ENCODE measurements around the gene DNMT1.

The DNMT1 gene

GRCh38 chr19:10104130-10104513 is 90.6 kb downstream of the DNMT1 start:
- TF ChIP-seq CREB1 (IDR thresholded peaks at IDR 0.05; ENCODE audit: low read depth), result no peak
- no peak for TF ChIP-seq CEBPB (IDR thresholded peaks at IDR 0.05)
- TF ChIP-seq REST (IDR thresholded peaks at IDR 0.05; ENCODE audit: low read depth), result no peak
- TF ChIP-seq YY1 (IDR thresholded peaks at IDR 0.05; ENCODE audit: low read depth), result no peak

- TF ChIP-seq TEAD4 (IDR thresholded peaks at IDR 0.05) (no peak), REST (IDR thresholded peaks at IDR 0.05; ENCODE audit: low read depth) (no peak), EGR1 (IDR thresholded peaks at IDR 0.05) (no peak), MAX (IDR thresholded peaks at IDR 0.05) (no peak), CEBPB (IDR thresholded peaks at IDR 0.05) (no peak), TAF1 (IDR thresholded peaks at IDR 0.05; ENCODE audit: low read depth) (no peak), YY1 (IDR thresholded peaks at IDR 0.05; ENCODE audit: low read depth) (no peak), NFIC (IDR thresholded peaks at IDR 0.05) (no peak), USF1 (IDR thresholded peaks at IDR 0.05) (no peak), EP300 (IDR thresholded peaks at IDR 0.05; ENCODE audit: borderline replicate concordance) (no peak), TCF12 (IDR thresholded peaks at IDR 0.05; ENCODE audit: low read depth) (no peak), FOXM1 (IDR thresholded peaks at IDR 0.05; ENCODE audit: borderline replicate concordance, low read depth) (no peak), CREB1 (IDR thresholded peaks at IDR 0.05; ENCODE audit: low read depth) (no peak), ZBTB7A (IDR thresholded peaks at IDR 0.05; ENCODE audit: low read depth) (no peak)
Observed at GRCh38 chr19:10102787-10103236, 91.9 kb downstream of the DNMT1 start.

- TF ChIP-seq MAX (IDR thresholded peaks at IDR 0.05) (no peak), EGR1 (IDR thresholded peaks at IDR 0.05) (no peak), TAF1 (IDR thresholded peaks at IDR 0.05; ENCODE audit: low read depth) (no peak), CREB1 (IDR thresholded peaks at IDR 0.05; ENCODE audit: low read depth) (no peak), RAD21 (IDR thresholded peaks at IDR 0.05; ENCODE audit: low read depth) (no peak), TCF12 (IDR thresholded peaks at IDR 0.05; ENCODE audit: low read depth) (no peak), EP300 (IDR thresholded peaks at IDR 0.05; ENCODE audit: borderline replicate concordance) (no peak), TEAD4 (IDR thresholded peaks at IDR 0.05) (no peak), YY1 (IDR thresholded peaks at IDR 0.05; ENCODE audit: low read depth) (no peak), ZBTB7A (IDR thresholded peaks at IDR 0.05; ENCODE audit: low read depth) (no peak), NFIC (IDR thresholded peaks at IDR 0.05) (no peak), CEBPB (IDR thresholded peaks at IDR 0.05) (no peak), FOXM1 (IDR thresholded peaks at IDR 0.05; ENCODE audit: borderline replicate concordance, low read depth) (no peak), USF1 (IDR thresholded peaks at IDR 0.05) (no peak), REST (IDR thresholded peaks at IDR 0.05; ENCODE audit: low read depth) (no peak)
Observed at GRCh38 chr19:10100163-10100785, 94.5 kb downstream of the DNMT1 start.

- TF ChIP-seq FOXM1 (IDR thresholded peaks at IDR 0.05; ENCODE audit: borderline replicate concordance, low read depth) (no peak), YY1 (IDR thresholded peaks at IDR 0.05; ENCODE audit: low read depth) (no peak), EP300 (IDR thresholded peaks at IDR 0.05; ENCODE audit: borderline replicate concordance) (no peak), ZBTB7A (IDR thresholded peaks at IDR 0.05; ENCODE audit: low read depth) (no peak), NFIC (IDR thresholded peaks at IDR 0.05) (no peak), TEAD4 (IDR thresholded peaks at IDR 0.05) (no peak), USF1 (IDR thresholded peaks at IDR 0.05) (no peak), RAD21 (IDR thresholded peaks at IDR 0.05; ENCODE audit: low read depth) (no peak), MAX (IDR thresholded peaks at IDR 0.05) (no peak), TCF12 (IDR thresholded peaks at IDR 0.05; ENCODE audit: low read depth) (no peak), CEBPB (IDR thresholded peaks at IDR 0.05) (no peak), CREB1 (IDR thresholded peaks at IDR 0.05; ENCODE audit: low read depth) (no peak), TAF1 (IDR thresholded peaks at IDR 0.05; ENCODE audit: low read depth) (no peak), EGR1 (IDR thresholded peaks at IDR 0.05) (no peak), REST (IDR thresholded peaks at IDR 0.05; ENCODE audit: low read depth) (no peak)
Observed at GRCh38 chr19:10096615-10096963, 98.2 kb downstream of the DNMT1 start.

Measured in Ishikawa (cell line).